Measurements from ENCODE around the gene COA3. TPM values are rescaled to one million over a fixed set of nuclear protein-coding genes. Genes with fewer than 3 reads are reported as not detected.

The COA3 gene, protein sequence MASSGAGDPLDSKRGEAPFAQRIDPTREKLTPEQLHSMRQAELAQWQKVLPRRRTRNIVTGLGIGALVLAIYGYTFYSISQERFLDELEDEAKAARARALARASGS
- 100 to 1,000 TPM; 101 to 317 (median 296) TPM for polyA plus RNA-seq
- long read RNA-seq, donor 1, result 0 reads
- long read RNA-seq, donor 2, transcript COA3-201 (2 exons, 771 nt), result major isoform, 34 of 34 reads
- long read RNA-seq, donor 2, partial matches to known transcripts, result 0 of 34 reads
- long read RNA-seq, donor 2, other reads (novel, unspliced or antisense), result 0 of 34 reads
- long read RNA-seq, donor 3, transcript COA3-201 (2 exons, 771 nt), result major isoform, 63 of 72 reads
- long read RNA-seq, donor 3, partial matches to known transcripts, result 0 of 72 reads
- long read RNA-seq, donor 3, other reads (novel, unspliced or antisense), result 9 of 72 reads
- long read RNA-seq, donor 4, transcript COA3-201 (2 exons, 771 nt), result major isoform, 5 of 5 reads
- long read RNA-seq, donor 4, partial matches to known transcripts, result 0 of 5 reads
- long read RNA-seq, donor 4, other reads (novel, unspliced or antisense), result 0 of 5 reads
- long read RNA-seq, donor 5, transcript COA3-201 (2 exons, 771 nt), result major isoform, 22 of 33 reads
- long read RNA-seq, donor 5, partial matches to known transcripts, result 11 of 33 reads
- long read RNA-seq, donor 5, other reads (novel, unspliced or antisense), result 0 of 33 reads
- long read RNA-seq, donor 6, transcript COA3-201 (2 exons, 771 nt), result major isoform, 46 of 59 reads
- long read RNA-seq, donor 6, partial matches to known transcripts, result 12 of 59 reads
- long read RNA-seq, donor 6, other reads (novel, unspliced or antisense), result 0 of 59 reads
- long read RNA-seq, donor 7, transcript COA3-201 (2 exons, 771 nt), result major isoform, 100 of 100 reads
- long read RNA-seq, donor 7, partial matches to known transcripts, result 0 of 100 reads
- long read RNA-seq, donor 7, other reads (novel, unspliced or antisense), result 0 of 100 reads
- long read RNA-seq, donor 8, partial matches to known transcripts, result 0 of 4 reads
- long read RNA-seq, donor 8, other reads (novel, unspliced or antisense), result 0 of 4 reads
- long read RNA-seq, donor 9, transcript COA3-201 (2 exons, 771 nt), result major isoform, 23 of 23 reads
- long read RNA-seq, donor 9, partial matches to known transcripts, result 0 of 23 reads
- long read RNA-seq, donor 9, other reads (novel, unspliced or antisense), result 0 of 23 reads
- long read RNA-seq, donor 10, transcript COA3-201 (2 exons, 771 nt), result major isoform, 91 of 91 reads
- long read RNA-seq, donor 10, partial matches to known transcripts, result 0 of 91 reads
- long read RNA-seq, donor 10, other reads (novel, unspliced or antisense), result 0 of 91 reads

DNA sequence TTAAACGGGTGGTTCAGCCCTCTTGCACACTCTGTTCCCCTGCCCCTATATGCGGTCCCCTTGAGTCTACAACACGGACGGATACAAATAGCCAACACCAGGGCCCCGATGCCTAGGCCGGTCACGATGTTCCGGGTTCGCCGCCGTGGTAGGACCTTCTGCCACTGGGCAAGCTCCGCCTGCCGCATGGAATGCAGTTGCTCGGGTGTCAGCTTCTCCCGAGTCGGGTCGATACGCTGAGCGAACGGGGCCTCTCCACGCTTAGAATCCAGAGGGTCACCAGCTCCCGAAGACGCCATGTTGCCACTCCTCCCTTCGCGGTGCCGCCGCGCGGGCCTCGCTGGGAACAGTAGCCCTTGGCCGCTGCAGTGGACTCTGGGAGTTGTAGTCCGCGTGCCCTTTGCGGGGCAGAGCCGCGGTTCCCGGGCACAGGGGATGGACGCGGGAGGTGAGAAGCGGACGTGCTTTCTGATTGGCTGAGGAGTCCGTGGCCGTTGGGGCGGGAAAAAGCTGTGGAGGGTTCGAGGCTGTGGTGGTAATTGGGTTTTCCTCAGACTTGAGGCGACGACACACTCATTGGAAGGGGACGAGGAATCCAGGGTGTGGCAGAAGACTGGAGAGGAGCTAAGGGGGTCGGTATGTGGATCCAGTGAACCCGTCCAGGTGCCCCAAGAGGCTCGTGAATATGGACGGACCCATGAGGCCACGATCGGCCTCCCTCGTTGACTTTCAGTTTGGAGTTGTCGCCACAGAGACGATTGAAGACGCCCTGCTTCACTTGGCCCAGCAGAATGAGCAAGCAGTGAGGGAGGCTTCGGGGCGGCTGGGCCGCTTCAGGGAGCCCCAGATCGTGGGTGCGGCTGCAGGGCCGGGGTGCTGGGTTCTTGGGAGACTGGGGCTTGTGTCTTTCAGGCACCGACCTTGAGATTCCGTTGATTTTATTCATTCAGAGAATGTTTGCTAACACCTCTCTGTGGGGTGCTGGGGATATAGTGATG is at the start of gene COA3, which contains the start of gene CNTD1:
TSS of gene COA3 (minus strand) at position 322 of the 998 bp plus-strand sequence. CDS start at position 299, 23 bp downstream.
TSS of gene CNTD1 (plus strand) at position 479 of the 998 bp plus-strand sequence. CDS start at position 686, 207 bp downstream.
- H3K27ac ChIP-seq (ENCODE audit: low read depth in 1 of 3, low read length in 2 of 3), result peak within 1 kb of the TSS; percentile 82 to 92 (median 87)
- H3K4me3 ChIP-seq (ENCODE audit: low read depth in 1 of 3, low read length in 3 of 3), result peak within 1 kb of the TSS; percentile 81 to 94 (median 94)
- WGBS, 3 donors, result 26% methylated on average over 66 of the region's 66 CpGs
- no peak for FAIRE-seq
- DNase-seq, result peak; percentile 88 to 94
- H3K9me3 ChIP-seq (ENCODE audit: control insufficient read depth in 2 of 2, insufficient read depth in 1 of 2, low read depth in 1 of 2, low read length in 1 of 2), result no peaks in the 10 kb centered on the region
- H3K27me3 ChIP-seq (ENCODE audit: control insufficient read depth in 3 of 3, insufficient read depth in 3 of 3, low read length in 3 of 3), result no peaks in the 10 kb centered on the region
- peaks cover 0 to 28% (median 0%) of the 10 kb centered on the region in 3 donors for H3K36me3 ChIP-seq (ENCODE audit: control insufficient read depth in 3 of 3, insufficient read depth in 2 of 3, low read depth in 1 of 3, low read length in 3 of 3)
- peaks cover 2 to 40% (median 5%) of the 10 kb centered on the region in 3 donors for H3K4me1 ChIP-seq (ENCODE audit: control insufficient read depth in 3 of 3, insufficient read depth in 2 of 3, low read depth in 1 of 3, low read length in 2 of 3)

DNA sequence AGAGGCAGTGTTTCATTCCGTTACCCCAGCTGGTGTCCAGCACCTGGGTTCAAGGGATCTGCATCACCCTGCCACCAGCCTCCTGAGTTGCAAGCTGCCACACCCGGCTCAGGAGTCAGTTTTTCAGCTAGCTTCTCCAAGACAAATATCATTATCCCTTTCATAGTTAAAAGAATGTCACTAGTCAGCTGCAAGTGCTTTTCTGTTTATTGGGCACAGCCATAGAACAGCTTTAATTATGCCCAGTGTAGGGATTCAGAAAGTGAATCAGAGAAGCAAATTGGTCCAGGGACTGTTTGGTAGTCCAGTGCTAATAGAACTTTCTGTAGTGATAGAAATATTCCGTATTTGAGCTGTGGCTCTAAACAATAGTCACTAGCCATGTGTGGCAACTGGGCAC is 49.6 kb upstream of the COA3 start:
- FAIRE-seq, result no peak
- Histone ChIP-seq H3K9me3 (ENCODE audit: control insufficient read depth in 2 of 2, insufficient read depth in 1 of 2, low read depth in 1 of 2, low read length in 1 of 2) (no peaks in the 10 kb centered on the region), H3K4me1 (ENCODE audit: control insufficient read depth in 3 of 3, insufficient read depth in 2 of 3, low read depth in 1 of 3, low read length in 2 of 3) (peaks cover 0 to 7% (median 7%) of the 10 kb centered on the region in 3 donors), H3K27ac (ENCODE audit: low read depth in 1 of 3, low read length in 2 of 3) (no peak overlapping the region), H3K27me3 (ENCODE audit: control insufficient read depth in 3 of 3, insufficient read depth in 3 of 3, low read length in 3 of 3) (peaks cover 0 to 8% (median 0%) of the 10 kb centered on the region in 3 donors), H3K4me3 (ENCODE audit: low read depth in 1 of 3, low read length in 3 of 3) (no peak overlapping the region), H3K36me3 (ENCODE audit: control insufficient read depth in 3 of 3, insufficient read depth in 2 of 3, low read depth in 1 of 3, low read length in 3 of 3) (peaks cover 6 to 36% (median 11%) of the 10 kb centered on the region in 3 donors)
- 60 to 73% (median 63%) methylated on average over 2 to 3 of the region's 3 CpGs for WGBS, 3 donors
- no peak for DNase-seq

DNA sequence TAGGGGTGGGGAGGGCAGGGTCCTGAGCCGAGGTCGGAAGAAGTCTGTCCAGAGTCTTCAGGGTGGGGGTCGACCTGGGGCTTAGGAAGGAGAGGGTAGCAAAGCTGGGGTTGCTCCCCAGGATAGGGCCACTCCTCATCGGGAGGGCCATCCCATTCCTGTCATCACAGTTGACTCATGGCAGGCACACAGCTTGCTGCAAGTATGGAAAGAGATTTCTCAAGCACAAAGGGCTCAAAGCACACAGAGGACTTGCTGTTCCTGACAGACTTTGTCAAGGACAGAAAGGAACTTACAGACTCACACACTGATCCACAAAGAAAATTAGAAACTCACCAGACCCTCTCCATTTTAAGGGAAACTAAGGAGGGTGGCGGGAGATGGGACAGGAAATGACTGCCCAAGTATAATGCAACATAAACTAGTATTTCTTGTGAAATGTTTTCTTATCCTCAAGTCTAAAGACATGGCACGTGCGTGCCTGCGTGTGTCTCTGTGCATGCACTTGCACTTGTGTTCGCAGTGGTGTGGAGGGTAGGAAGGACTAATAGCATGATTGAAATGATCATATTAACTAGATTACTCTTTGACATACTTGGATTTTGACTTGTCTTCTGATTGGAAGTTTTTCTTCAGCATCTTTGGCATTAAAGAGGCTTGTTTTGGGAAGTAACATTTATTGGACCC is 48.2 kb upstream of the COA3 start:
- H3K27me3 ChIP-seq (ENCODE audit: control insufficient read depth in 3 of 3, insufficient read depth in 3 of 3, low read length in 3 of 3), result peaks cover 0 to 8% (median 0%) of the 10 kb centered on the region in 3 donors
- peaks cover 9 to 42% (median 18%) of the 10 kb centered on the region in 3 donors for H3K36me3 ChIP-seq (ENCODE audit: control insufficient read depth in 3 of 3, insufficient read depth in 2 of 3, low read depth in 1 of 3, low read length in 3 of 3)
- no peak overlapping the region for H3K4me3 ChIP-seq (ENCODE audit: low read depth in 1 of 3, low read length in 3 of 3)
- no peak for DNase-seq
- no peaks in the 10 kb centered on the region for H3K9me3 ChIP-seq (ENCODE audit: control insufficient read depth in 2 of 2, insufficient read depth in 1 of 2, low read depth in 1 of 2, low read length in 1 of 2)
- peaks cover 0 to 7% (median 7%) of the 10 kb centered on the region in 3 donors for H3K4me1 ChIP-seq (ENCODE audit: control insufficient read depth in 3 of 3, insufficient read depth in 2 of 3, low read depth in 1 of 3, low read length in 2 of 3)
- no peak for FAIRE-seq
- 72 to 76% (median 74%) methylated on average over 9 of the region's 9 CpGs for WGBS, 3 donors
- no peak overlapping the region for H3K27ac ChIP-seq (ENCODE audit: low read depth in 1 of 3, low read length in 2 of 3)

DNA sequence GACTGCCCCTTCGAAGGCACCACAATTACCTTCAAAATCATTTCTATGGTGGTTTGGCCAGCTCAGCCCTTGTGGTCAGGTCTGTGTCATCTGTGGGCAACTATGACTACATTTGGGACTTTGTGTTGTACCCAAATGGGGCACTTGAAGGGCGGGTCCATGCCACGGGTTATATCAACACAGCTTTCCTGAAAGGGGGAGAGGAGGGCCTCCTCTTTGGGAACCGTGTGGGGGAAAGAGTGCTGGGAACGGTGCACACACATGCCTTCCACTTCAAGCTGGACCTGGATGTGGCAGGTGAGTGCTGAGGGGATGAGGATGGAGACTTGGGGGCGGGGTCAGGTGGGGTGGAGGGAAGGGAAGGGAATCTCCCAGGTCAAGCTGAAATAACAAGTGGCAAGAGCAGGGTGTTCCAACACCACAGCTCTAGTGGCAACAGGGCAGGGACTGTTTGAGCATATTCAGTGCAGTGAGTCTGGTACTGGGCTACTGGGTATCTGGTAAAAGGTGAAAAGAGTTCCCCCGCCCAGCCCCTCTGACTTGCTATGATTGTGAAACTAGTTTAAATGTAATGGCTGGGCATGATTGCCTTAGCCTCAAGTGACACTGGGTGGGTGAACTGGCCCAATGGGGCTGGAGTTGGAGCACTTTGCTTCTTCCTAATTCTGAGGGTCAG is 47.6 kb upstream of the COA3 start:
- peaks cover 0 to 8% (median 0%) of the 10 kb centered on the region in 3 donors for H3K27me3 ChIP-seq (ENCODE audit: control insufficient read depth in 3 of 3, insufficient read depth in 3 of 3, low read length in 3 of 3)
- DNase-seq (no peak), FAIRE-seq (no peak)
- peaks cover 16 to 45% (median 23%) of the 10 kb centered on the region in 3 donors for H3K36me3 ChIP-seq (ENCODE audit: control insufficient read depth in 3 of 3, insufficient read depth in 2 of 3, low read depth in 1 of 3, low read length in 3 of 3)
- WGBS, 3 donors, result 68 to 71% (median 70%) methylated on average over 7 of the region's 7 CpGs
- no peak overlapping the region for H3K27ac ChIP-seq (ENCODE audit: low read depth in 1 of 3, low read length in 2 of 3)
- no peaks in the 10 kb centered on the region for H3K9me3 ChIP-seq (ENCODE audit: control insufficient read depth in 2 of 2, insufficient read depth in 1 of 2, low read depth in 1 of 2, low read length in 1 of 2)
- H3K4me3 ChIP-seq (ENCODE audit: low read depth in 1 of 3, low read length in 3 of 3), result no peak overlapping the region
- H3K4me1 ChIP-seq (ENCODE audit: control insufficient read depth in 3 of 3, insufficient read depth in 2 of 3, low read depth in 1 of 3, low read length in 2 of 3), result peaks cover 0 to 7% (median 7%) of the 10 kb centered on the region in 3 donors

DNA sequence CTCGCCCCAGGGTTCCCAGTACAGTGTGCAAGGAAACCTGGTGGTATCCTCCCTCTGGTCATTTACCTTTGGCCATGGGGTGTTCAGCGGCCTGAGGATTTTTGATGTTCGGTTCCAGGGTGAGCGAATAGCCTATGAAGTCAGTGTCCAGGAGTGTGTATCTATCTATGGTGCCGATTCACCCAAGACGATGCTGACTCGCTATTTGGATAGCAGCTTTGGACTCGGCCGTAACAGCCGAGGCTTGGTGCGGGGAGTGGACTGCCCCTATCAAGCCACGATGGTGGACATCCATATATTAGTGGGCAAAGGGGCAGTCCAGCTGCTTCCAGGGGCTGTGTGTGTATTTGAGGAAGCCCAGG is 47.0 kb upstream of the COA3 start:
- H3K27me3 ChIP-seq (ENCODE audit: control insufficient read depth in 3 of 3, insufficient read depth in 3 of 3, low read length in 3 of 3), result peaks cover 0 to 8% (median 0%) of the 10 kb centered on the region in 3 donors
- peaks cover 16 to 47% (median 23%) of the 10 kb centered on the region in 3 donors for H3K36me3 ChIP-seq (ENCODE audit: control insufficient read depth in 3 of 3, insufficient read depth in 2 of 3, low read depth in 1 of 3, low read length in 3 of 3)
- no peak for FAIRE-seq
- H3K27ac ChIP-seq (ENCODE audit: low read depth in 1 of 3, low read length in 2 of 3), result no peak overlapping the region
- no peak overlapping the region for H3K4me3 ChIP-seq (ENCODE audit: low read depth in 1 of 3, low read length in 3 of 3)
- peaks cover 0 to 7% (median 7%) of the 10 kb centered on the region in 3 donors for H3K4me1 ChIP-seq (ENCODE audit: control insufficient read depth in 3 of 3, insufficient read depth in 2 of 3, low read depth in 1 of 3, low read length in 2 of 3)
- DNase-seq, result no peak
- 89 to 95% (median 90%) methylated on average over 12 of the region's 12 CpGs for WGBS, 3 donors
- H3K9me3 ChIP-seq (ENCODE audit: control insufficient read depth in 2 of 2, insufficient read depth in 1 of 2, low read depth in 1 of 2, low read length in 1 of 2), result no peaks in the 10 kb centered on the region

DNA sequence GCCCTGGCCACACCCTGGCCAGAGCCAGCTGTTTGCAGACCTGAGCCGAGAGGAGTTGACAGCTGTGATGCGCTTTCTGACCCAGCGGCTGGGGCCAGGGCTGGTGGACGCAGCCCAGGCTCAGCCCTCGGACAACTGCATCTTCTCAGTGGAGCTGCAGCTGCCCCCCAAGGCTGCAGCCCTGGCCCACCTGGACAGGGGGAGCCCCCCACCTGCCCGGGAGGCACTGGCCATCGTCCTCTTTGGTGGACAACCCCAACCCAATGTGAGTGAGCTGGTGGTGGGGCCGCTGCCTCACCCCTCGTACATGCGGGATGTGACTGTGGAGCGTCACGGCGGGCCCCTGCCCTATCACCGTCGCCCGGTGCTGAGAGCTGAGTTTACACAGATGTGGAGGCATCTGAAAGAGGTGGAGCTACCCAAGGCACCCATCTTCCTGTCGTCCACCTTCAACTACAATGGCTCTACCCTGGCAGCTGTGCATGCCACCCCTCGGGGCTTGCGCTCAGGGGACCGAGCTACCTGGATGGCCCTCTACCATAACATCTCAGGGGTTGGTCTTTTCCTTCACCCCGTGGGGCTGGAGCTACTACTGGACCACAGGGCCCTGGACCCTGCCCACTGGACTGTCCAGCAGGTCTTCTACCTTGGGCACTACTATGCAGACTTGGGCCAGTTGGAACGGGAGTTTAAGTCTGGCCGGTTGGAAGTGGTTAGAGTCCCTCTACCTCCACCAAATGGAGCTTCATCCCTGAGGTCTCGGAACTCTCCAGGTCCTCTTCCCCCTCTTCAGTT is 46.5 kb upstream of the COA3 start:
- peaks cover 0 to 7% (median 3%) of the 10 kb centered on the region in 3 donors for H3K4me1 ChIP-seq (ENCODE audit: control insufficient read depth in 3 of 3, insufficient read depth in 2 of 3, low read depth in 1 of 3, low read length in 2 of 3)
- 90 to 93% (median 91%) methylated on average over 19 to 24 of the region's 24 CpGs for WGBS, 3 donors
- no peak overlapping the region for H3K4me3 ChIP-seq (ENCODE audit: low read depth in 1 of 3, low read length in 3 of 3)
- peaks cover 16 to 53% (median 25%) of the 10 kb centered on the region in 3 donors for H3K36me3 ChIP-seq (ENCODE audit: control insufficient read depth in 3 of 3, insufficient read depth in 2 of 3, low read depth in 1 of 3, low read length in 3 of 3)
- DNase-seq (no peak), FAIRE-seq (no peak)
- H3K27ac ChIP-seq (ENCODE audit: low read depth in 1 of 3, low read length in 2 of 3), result no peak overlapping the region
- peaks cover 0 to 6% (median 0%) of the 10 kb centered on the region in 3 donors for H3K27me3 ChIP-seq (ENCODE audit: control insufficient read depth in 3 of 3, insufficient read depth in 3 of 3, low read length in 3 of 3)
- H3K9me3 ChIP-seq (ENCODE audit: control insufficient read depth in 2 of 2, insufficient read depth in 1 of 2, low read depth in 1 of 2, low read length in 1 of 2), result no peaks in the 10 kb centered on the region

All from small intestine (tissue), 16 donors.